ENCODE data around the gene SDR9C7. TPM values are rescaled to one million over a fixed set of nuclear protein-coding genes. Genes with fewer than 3 reads are reported as not detected.

SDR9C7 gene
- not detected in 2 replicates for total RNA-seq

GRCh38 chr12:56933826-56934625 lies at the start of gene SDR9C7:
TSS of gene SDR9C7 (minus strand) at chr12:56934408. CDS start at chr12:56934261, 147 bp downstream.

GRCh38 chr12:56957229-56958052 lies 23.2 kb upstream of the SDR9C7 start, which contains the start of gene RDH16:
TSS of gene RDH16 (minus strand) at chr12:56957608. CDS start at chr12:56957462, 146 bp downstream.

Other genes with a start within 250 kb of the SDR9C7 start
- 210 and 239 TPM in 2 replicates for gene PTGES3, start 246.1 kb downstream of the SDR9C7 start, total RNA-seq
- gene NACA, start 209.1 kb downstream of the SDR9C7 start, total RNA-seq = 1,195 and 1,204 TPM in 2 replicates
- 21.8 and 35.1 TPM in 2 replicates for gene PRIM1, start 182.1 kb downstream of the SDR9C7 start, total RNA-seq
- gene HSD17B6, start 171.1 kb downstream of the SDR9C7 start, total RNA-seq = 0.27 and 0.43 TPM in 2 replicates
- gene RDH16, start 23.2 kb upstream of the SDR9C7 start, total RNA-seq = under 0.01 and 0.14 TPM in 2 replicates
- 9.8 and 10.3 TPM in 2 replicates for gene ZBTB39, start 72.1 kb upstream of the SDR9C7 start, total RNA-seq
- gene TAC3, start 82.1 kb upstream of the SDR9C7 start, total RNA-seq = 0.14 TPM in 1 of 2 replicates, not detected in the other
- gene MYO1A, start 115.7 kb upstream of the SDR9C7 start, total RNA-seq = 0.07 TPM in 1 of 2 replicates, not detected in the other
- gene NEMP1, start 144.4 kb upstream of the SDR9C7 start, total RNA-seq = 18.0 and 25.7 TPM in 2 replicates
- gene NAB2, start 154.7 kb upstream of the SDR9C7 start, total RNA-seq = 8.3 and 9.8 TPM in 2 replicates
- gene STAT6, start 177.0 kb upstream of the SDR9C7 start, total RNA-seq = 70.3 and 79.0 TPM in 2 replicates
- gene LRP1, start 194.1 kb upstream of the SDR9C7 start, total RNA-seq = 2.9 and 4.8 TPM in 2 replicates
- gene LRP1-AS, start 213.2 kb upstream of the SDR9C7 start, total RNA-seq = not detected in 2 replicates

Measured in thoracic aorta endothelial cell (primary cell).